Choroid plexus epithelial cell (primary cell): ENCODE results near the gene SKAP1.
A peak's percentile ranks its signal among the peaks of the same experiment; 100 is the strongest.

Experiments
- DNase-seq: peaks from one replicate; pipeline ENCODE4 v3.0.0-alpha.2; 2010; ENCODE audit warnings: low read depth
- H3K4me3 ChIP-seq: 2 replicates; pipeline ENCODE4 v1.5.1; 2011; ENCODE audit warnings: low read depth, mild to moderate bottlenecking, control low read depth, low read length, moderate library complexity
- CTCF ChIP-seq: conservative IDR thresholded peaks from 2 replicates; pipeline ENCODE4 v1.5.1; 2011; ENCODE audit warnings: low read depth, mild to moderate bottlenecking, control low read depth, inconsistent platforms, low read length, moderate library complexity

The SKAP1 gene

GRCh38 chr17:48378708-48379392 lies 51.2 kb downstream of the SKAP1 start:
- DNase-seq: no peak

GRCh38 chr17:48378238-48378637 lies 51.8 kb downstream of the SKAP1 start:
- DNase-seq: no peak
- TF ChIP-seq CTCF: no peak
- H3K4me3 ChIP-seq: no peak overlapping the region

More at GRCh38 chr17:48378708-48379392, 51.2 kb downstream of the SKAP1 start:
- TF ChIP-seq CTCF: no peak
- no peak overlapping the region for H3K4me3 ChIP-seq

GRCh38 chr17:48376682-48377325 lies 53.2 kb downstream of the SKAP1 start:
- no peak for DNase-seq
- no peak overlapping the region for H3K4me3 ChIP-seq
- no peak for TF ChIP-seq CTCF

GRCh38 chr17:48375356-48375755 lies 54.7 kb downstream of the SKAP1 start:
- no peak for TF ChIP-seq CTCF
- peak; percentile 55 for DNase-seq
- H3K4me3 ChIP-seq: no peak overlapping the region

- TF ChIP-seq CTCF: peak; percentile 52
Observed at GRCh38 chr17:48374650-48375230, 55.3 kb downstream of the SKAP1 start.

GRCh38 chr17:48373883-48374282 lies 56.1 kb downstream of the SKAP1 start:
- DNase-seq: no peak
- no peak for TF ChIP-seq CTCF
- no peak overlapping the region for H3K4me3 ChIP-seq

More at GRCh38 chr17:48374650-48375230, 55.3 kb downstream of the SKAP1 start:
- H3K4me3 ChIP-seq: no peak overlapping the region
- peak; percentile 8 for DNase-seq
